SK-N-SH treated with all-trans-retinoic acid at 6 μM for 48 hours (cell line): ENCODE measurements around the gene MTA3.

ENCODE experiments used
- BACH2 ChIP-seq: fragments of 250-450 bp; sonication (Bioruptor Pico); IDR thresholded peaks from 2 replicates; pipeline ENCODE4 v1.9.0; 2021; ENCODE audit warnings: mild to moderate bottlenecking, borderline replicate concordance
- TF ChIP-seq, protein P1 (sequence below): fragments of 250-450 bp; sonication (Bioruptor Pico); IDR thresholded peaks from 2 replicates; pipeline ENCODE4 v1.5.0; 2020; ENCODE audit warnings: mild to moderate bottlenecking, moderate library complexity

DNA sequence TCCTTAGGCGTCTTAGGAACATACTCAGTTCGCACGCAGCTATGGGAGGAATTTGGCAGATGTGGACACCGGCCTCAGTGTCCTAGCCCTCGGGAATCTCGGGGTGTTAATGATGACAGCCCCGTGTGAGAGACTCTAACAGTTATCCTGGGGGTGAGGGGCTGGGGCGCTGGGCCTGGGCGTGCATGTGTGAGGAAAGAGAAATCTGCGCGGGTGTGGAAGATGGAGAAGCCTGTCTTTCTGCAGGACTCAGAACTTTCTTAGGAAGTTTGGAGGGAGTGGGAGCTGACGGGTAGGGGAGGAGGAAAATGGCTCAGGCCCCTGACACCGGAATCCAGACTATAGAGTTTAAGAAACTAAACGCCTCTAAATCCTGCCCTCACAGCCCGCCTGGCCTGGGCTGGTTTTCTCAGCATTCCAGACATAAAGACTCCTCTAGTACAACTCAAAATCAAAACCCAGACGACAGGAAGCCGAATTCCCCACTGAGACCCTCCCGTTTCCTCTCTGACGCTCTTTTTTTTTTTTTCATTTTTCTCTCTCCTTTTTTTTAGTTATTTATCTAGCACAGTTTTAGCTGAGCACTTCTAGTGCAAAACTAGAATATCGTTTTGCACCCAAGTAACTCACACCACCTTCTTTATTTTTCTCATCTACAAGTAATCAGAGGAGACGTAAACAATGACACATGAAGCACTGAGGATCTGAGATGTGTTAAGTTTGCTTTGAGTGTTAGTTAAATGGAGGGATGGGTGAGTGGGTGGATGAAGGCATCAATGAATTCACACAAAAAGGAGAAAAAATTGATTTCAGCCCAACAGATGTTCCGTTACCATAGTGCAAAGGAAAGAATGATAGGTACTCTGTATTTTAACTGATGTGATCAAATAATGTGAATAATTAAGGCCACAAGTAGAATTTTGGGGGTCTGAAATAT is 225.2 kb downstream of the MTA3 start:
- TF ChIP-seq, protein P1, sequence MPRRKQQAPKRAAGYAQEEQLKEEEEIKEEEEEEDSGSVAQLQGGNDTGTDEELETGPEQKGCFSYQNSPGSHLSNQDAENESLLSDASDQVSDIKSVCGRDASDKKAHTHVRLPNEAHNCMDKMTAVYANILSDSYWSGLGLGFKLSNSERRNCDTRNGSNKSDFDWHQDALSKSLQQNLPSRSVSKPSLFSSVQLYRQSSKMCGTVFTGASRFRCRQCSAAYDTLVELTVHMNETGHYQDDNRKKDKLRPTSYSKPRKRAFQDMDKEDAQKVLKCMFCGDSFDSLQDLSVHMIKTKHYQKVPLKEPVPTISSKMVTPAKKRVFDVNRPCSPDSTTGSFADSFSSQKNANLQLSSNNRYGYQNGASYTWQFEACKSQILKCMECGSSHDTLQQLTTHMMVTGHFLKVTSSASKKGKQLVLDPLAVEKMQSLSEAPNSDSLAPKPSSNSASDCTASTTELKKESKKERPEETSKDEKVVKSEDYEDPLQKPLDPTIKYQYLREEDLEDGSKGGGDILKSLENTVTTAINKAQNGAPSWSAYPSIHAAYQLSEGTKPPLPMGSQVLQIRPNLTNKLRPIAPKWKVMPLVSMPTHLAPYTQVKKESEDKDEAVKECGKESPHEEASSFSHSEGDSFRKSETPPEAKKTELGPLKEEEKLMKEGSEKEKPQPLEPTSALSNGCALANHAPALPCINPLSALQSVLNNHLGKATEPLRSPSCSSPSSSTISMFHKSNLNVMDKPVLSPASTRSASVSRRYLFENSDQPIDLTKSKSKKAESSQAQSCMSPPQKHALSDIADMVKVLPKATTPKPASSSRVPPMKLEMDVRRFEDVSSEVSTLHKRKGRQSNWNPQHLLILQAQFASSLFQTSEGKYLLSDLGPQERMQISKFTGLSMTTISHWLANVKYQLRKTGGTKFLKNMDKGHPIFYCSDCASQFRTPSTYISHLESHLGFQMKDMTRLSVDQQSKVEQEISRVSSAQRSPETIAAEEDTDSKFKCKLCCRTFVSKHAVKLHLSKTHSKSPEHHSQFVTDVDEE: no peak
- TF ChIP-seq BACH2 (CRISPR knock-in tag): no peak
